GM12873 (cell line): ENCODE measurements around the gene INTS1.

ENCODE experiments used
- CTCF ChIP-seq: IDR thresholded peaks from 2 replicates; pipeline ENCODE4 v1.5.1; 2012; ENCODE audit warnings: low read depth, mild to moderate bottlenecking, moderate library complexity, low read length, control low read depth; ENCODE audit not compliant: insufficient read depth; ENCODE audit errors: missing control alignments

Gene INTS1

GRCh38 chr7:1457059-1457948 lies 46.9 kb downstream of the INTS1 start:
- no peak for TF ChIP-seq CTCF

GRCh38 chr7:1455955-1456354 lies 48.2 kb downstream of the INTS1 start:
- no peak for TF ChIP-seq CTCF

- no peak for TF ChIP-seq CTCF
These were observed 48.8 kb downstream of the INTS1 start for GRCh38 chr7:1455241-1455939.

GRCh38 chr7:1454542-1454941 lies 49.6 kb downstream of the INTS1 start:
- no peak for TF ChIP-seq CTCF

GRCh38 chr7:1452205-1452604 lies 52.0 kb downstream of the INTS1 start:
- no peak for TF ChIP-seq CTCF

GRCh38 chr7:1450987-1451386 lies 53.2 kb downstream of the INTS1 start:
- no peak for TF ChIP-seq CTCF

- TF ChIP-seq CTCF = no peak
These were observed 53.8 kb downstream of the INTS1 start for GRCh38 chr7:1450431-1450830.
